Endodermal cell (in vitro differentiated cells): ENCODE measurements around the gene FTO. TPM values are rescaled to one million over a fixed set of nuclear protein-coding genes. Genes with fewer than 3 reads are reported as not detected.

Experiments used
- DNase-seq: peaks from one replicate; pipeline ENCODE4 v3.0.0-alpha.2; 2017
- H3K27ac ChIP-seq: 2 replicates; pipeline ENCODE4 v1.5.1; 2013; ENCODE audit warnings: mild to moderate bottlenecking, low read depth, low read length, moderate library complexity
- H3K27me3 ChIP-seq: 2 replicates; pipeline ENCODE4 v1.6.1; 2013; ENCODE audit warnings: mild to moderate bottlenecking, low read length, moderate library complexity; ENCODE audit not compliant: insufficient read depth, control insufficient read depth, poor library complexity, severe bottlenecking
- H3K36me3 ChIP-seq: 2 replicates; pipeline ENCODE4 v1.7.0; 2013; ENCODE audit warnings: mild to moderate bottlenecking, low read length, moderate library complexity; ENCODE audit not compliant: control insufficient read depth, insufficient read depth
- H3K4me1 ChIP-seq: one replicate; pipeline ENCODE4 v1.7.0; 2013; ENCODE audit warnings: low read length; ENCODE audit not compliant: control insufficient read depth, insufficient read depth
- H3K4me3 ChIP-seq: 2 replicates; pipeline ENCODE4 v1.5.1; 2013; ENCODE audit warnings: mild to moderate bottlenecking, low read length, moderate library complexity
- H3K9ac ChIP-seq: 2 replicates; pipeline ENCODE4 v1.6.1; 2013; ENCODE audit warnings: mild to moderate bottlenecking, low read length, moderate library complexity; ENCODE audit not compliant: poor library complexity, severe bottlenecking; ENCODE audit errors: extremely low read depth
- H3K9me3 ChIP-seq: 2 replicates; pipeline ENCODE4 v1.6.1; 2013; ENCODE audit warnings: mild to moderate bottlenecking, low read length, moderate library complexity; ENCODE audit not compliant: control insufficient read depth
- H3K27ac Mint-ChIP-seq: 2 replicates; pipeline ENCODE4 v1.8.0; 2020; ENCODE audit warnings: mixed read lengths
- H3K27me3 Mint-ChIP-seq: 2 replicates; pipeline ENCODE4 v1.8.0; 2021; ENCODE audit warnings: mild to moderate bottlenecking, mixed read lengths; ENCODE audit not compliant: insufficient read depth
- H3K36me3 Mint-ChIP-seq: 2 replicates; pipeline ENCODE4 v1.8.0; 2020; ENCODE audit warnings: low read depth, mixed read lengths
- H3K4me1 Mint-ChIP-seq: 2 replicates; pipeline ENCODE4 v1.8.0; 2020; ENCODE audit warnings: mixed read lengths
- H3K4me3 Mint-ChIP-seq: 2 replicates; pipeline ENCODE4 v1.8.0; 2020; ENCODE audit warnings: mild to moderate bottlenecking, moderate library complexity, mixed read lengths
- H3K9me3 Mint-ChIP-seq: 2 replicates; pipeline ENCODE4 v1.8.0; 2020; ENCODE audit warnings: mild to moderate bottlenecking, mixed read lengths
- CTCF ChIP-seq: fragments of 200-600 bp; sonication (generic); conservative IDR thresholded peaks from 2 replicates; pipeline ENCODE4 v1.5.0; 2021; ENCODE audit warnings: antibody characterized with exemption, mild to moderate bottlenecking
- WGBS, 2 experiments: methylation state at CpG; one replicate each; pipeline versions ENCODE4 v1.1.5 to v1.1.7; 2013; ENCODE audit warnings: missing lambda C conversion rate in 2 of 2, mixed read lengths in 1 of 2; ENCODE audit not compliant: insufficient coverage in 1 of 2, insufficient read length in 1 of 2; 5-methylcytosine and 5-hydroxymethylcytosine counted together
- total RNA-seq, 2 donors: library from RNA; stranded (reverse); fragmentation: NEBNext Ultra II Directional in 1 of 2; extraction: Animal tissue kit (Norgen Biotek cat#: 25700) in 1 of 2; gene quantifications; 2 replicates in 1 of 2; 3 replicates in 1 of 2; pipeline ENCODE4 v1.2.1, GENCODE V29; 2021

The FTO gene
- total RNA-seq, 2 donors from 2014 or later: 80.3 to 102 TPM

GRCh38 chr16:53741546-53741945 is 37.6 kb downstream of the FTO start:
- H3K27ac ChIP-seq: no peak overlapping the region
- Mint-ChIP-seq H3K4me3 (no peak overlapping the region), H3K4me1 (peaks cover 20% of the 10 kb centered on the region), H3K27me3 (no peaks in the 10 kb centered on the region), H3K36me3 (peaks cover 1% of the 10 kb centered on the region), H3K27ac (no peak overlapping the region), H3K9me3 (no peaks in the 10 kb centered on the region)
- DNase-seq: no peak
- H3K9me3 ChIP-seq: no peaks in the 10 kb centered on the region
- no peaks in the 10 kb centered on the region for H3K27me3 ChIP-seq
- no peaks in the 10 kb centered on the region for H3K36me3 ChIP-seq
- H3K4me1 ChIP-seq: no peaks in the 10 kb centered on the region
- no peak overlapping the region for H3K9ac ChIP-seq
- TF ChIP-seq CTCF: no peak
- WGBS, 2 experiments: 92 to 100% methylated on average over 1 to 2 of the region's 2 CpGs
- H3K4me3 ChIP-seq: no peak overlapping the region

- Histone ChIP-seq H3K27me3 (no peaks in the 10 kb centered on the region), H3K36me3 (no peaks in the 10 kb centered on the region), H3K4me1 (no peaks in the 10 kb centered on the region), H3K27ac (no peak overlapping the region), H3K9ac (no peak overlapping the region), H3K9me3 (peaks cover 14% of the 10 kb centered on the region), H3K4me3 (no peak overlapping the region)
- peak; percentile 88 for TF ChIP-seq CTCF
- Mint-ChIP-seq H3K4me3 (no peak overlapping the region), H3K9me3 (no peaks in the 10 kb centered on the region), H3K4me1 (peaks cover 20% of the 10 kb centered on the region), H3K36me3 (no peaks in the 10 kb centered on the region), H3K27me3 (no peaks in the 10 kb centered on the region), H3K27ac (no peak overlapping the region)
- peak; percentile 68 for DNase-seq
- WGBS, 2 experiments: 0 to 65% methylated on average over 1 to 3 of the region's 3 CpGs
Measured at GRCh38 chr16:53743149-53743566, 39.2 kb downstream of the FTO start.

GRCh38 chr16:53744449-53744848 is 40.5 kb downstream of the FTO start:
- Histone ChIP-seq H3K4me1 (no peaks in the 10 kb centered on the region), H3K27ac (no peak overlapping the region), H3K4me3 (no peak overlapping the region), H3K9ac (no peak overlapping the region), H3K36me3 (no peaks in the 10 kb centered on the region), H3K27me3 (no peaks in the 10 kb centered on the region), H3K9me3 (peaks cover 14% of the 10 kb centered on the region)
- no peak overlapping the region for H3K4me3 Mint-ChIP-seq
- no peak for TF ChIP-seq CTCF
- peak; percentile 62 for DNase-seq
- H3K36me3 Mint-ChIP-seq: peaks cover 2% of the 10 kb centered on the region
- H3K9me3 Mint-ChIP-seq: no peaks in the 10 kb centered on the region
- H3K27me3 Mint-ChIP-seq: no peaks in the 10 kb centered on the region
- peak overlapping the region; percentile 4 for H3K27ac Mint-ChIP-seq
- 71 to 83% methylated on average over 1 to 3 of the region's 3 CpGs for WGBS, 2 experiments
- H3K4me1 Mint-ChIP-seq: peaks cover 20% of the 10 kb centered on the region
